MCF 10A (cell line): ENCODE data around the gene NOBOX. TPM values are rescaled to one million over a fixed set of nuclear protein-coding genes. Genes with fewer than 3 reads are reported as not detected.

Source experiments
- BruUV-seq: library from RNA; stranded (reverse); fragments of 400-500 nt; replicated peaks from 2 replicates; lab custom pipeline; 2021; lab: Mats Ljungman, UMichigan
- CTCF ChIA-PET: fragments of 300-600 bp; sonication (Branson Sonifier 250); formaldehyde crosslinking; extraction: SDS; loops from one replicate; lab custom pipeline; 2021; ENCODE audit warnings: antibody characterized with exemption, inconsistent platforms; lab: Yijun Ruan, JAX
- POLR2A ChIA-PET: fragments of 300-600, 350-650 bp; sonication (Branson Sonifier 250); formaldehyde crosslinking; extraction: SDS; loops from one replicate; lab custom pipeline; 2020; ENCODE audit warnings: antibody characterized with exemption, inconsistent platforms; lab: Yijun Ruan, JAX
- DNase-seq: peaks from one replicate; pipeline ENCODE4 v3.0.0-alpha.2; 2018; ENCODE audit not compliant: unreplicated experiment
- H3K27ac Mint-ChIP-seq: one replicate; pipeline ENCODE4 v1.8.0; 2022; ENCODE audit warnings: mild to moderate bottlenecking, low read depth, mixed read lengths; ENCODE audit not compliant: unreplicated experiment
- H3K27me3 Mint-ChIP-seq: one replicate; pipeline ENCODE4 v1.8.0; 2022; ENCODE audit warnings: mixed read lengths; ENCODE audit not compliant: insufficient read depth, unreplicated experiment
- H3K36me3 Mint-ChIP-seq: one replicate; pipeline ENCODE4 v1.8.0; 2022; ENCODE audit warnings: mild to moderate bottlenecking, moderate library complexity, mixed read lengths; ENCODE audit not compliant: insufficient read depth, unreplicated experiment
- H3K4me1 Mint-ChIP-seq: one replicate; pipeline ENCODE4 v1.8.0; 2022; ENCODE audit warnings: mixed read lengths; ENCODE audit not compliant: insufficient read depth, unreplicated experiment
- H3K4me3 Mint-ChIP-seq: one replicate; pipeline ENCODE4 v1.8.0; 2022; ENCODE audit warnings: mild to moderate bottlenecking, moderate library complexity, mixed read lengths; ENCODE audit not compliant: unreplicated experiment
- H3K9me3 Mint-ChIP-seq: one replicate; pipeline ENCODE4 v1.8.0; 2022; ENCODE audit warnings: mixed read lengths; ENCODE audit not compliant: unreplicated experiment
- intact Hi-C: fragments of 100-400 bp; cut with micrococcal nuclease; formaldehyde crosslinking; loops from 2 replicates; pipeline ENCODE4 v1.14.1; 2022
- total RNA-seq: library from RNA; stranded (reverse); gene quantifications from 2 replicates; pipeline ENCODE4 v1.2.3, GENCODE V29; 2022
- TF ChIP-seq, protein P1 (sequence below): fragments of 200-600 bp; IDR thresholded peaks from one replicate; pipeline ENCODE4 v1.8.0; 2022; ENCODE audit warnings: antibody characterized with exemption, mild to moderate bottlenecking; ENCODE audit not compliant: unreplicated experiment

NOBOX gene
- total RNA-seq, 1 experiment from 2014 or later, result not detected

- TF ChIP-seq, protein P1, sequence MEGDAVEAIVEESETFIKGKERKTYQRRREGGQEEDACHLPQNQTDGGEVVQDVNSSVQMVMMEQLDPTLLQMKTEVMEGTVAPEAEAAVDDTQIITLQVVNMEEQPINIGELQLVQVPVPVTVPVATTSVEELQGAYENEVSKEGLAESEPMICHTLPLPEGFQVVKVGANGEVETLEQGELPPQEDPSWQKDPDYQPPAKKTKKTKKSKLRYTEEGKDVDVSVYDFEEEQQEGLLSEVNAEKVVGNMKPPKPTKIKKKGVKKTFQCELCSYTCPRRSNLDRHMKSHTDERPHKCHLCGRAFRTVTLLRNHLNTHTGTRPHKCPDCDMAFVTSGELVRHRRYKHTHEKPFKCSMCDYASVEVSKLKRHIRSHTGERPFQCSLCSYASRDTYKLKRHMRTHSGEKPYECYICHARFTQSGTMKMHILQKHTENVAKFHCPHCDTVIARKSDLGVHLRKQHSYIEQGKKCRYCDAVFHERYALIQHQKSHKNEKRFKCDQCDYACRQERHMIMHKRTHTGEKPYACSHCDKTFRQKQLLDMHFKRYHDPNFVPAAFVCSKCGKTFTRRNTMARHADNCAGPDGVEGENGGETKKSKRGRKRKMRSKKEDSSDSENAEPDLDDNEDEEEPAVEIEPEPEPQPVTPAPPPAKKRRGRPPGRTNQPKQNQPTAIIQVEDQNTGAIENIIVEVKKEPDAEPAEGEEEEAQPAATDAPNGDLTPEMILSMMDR, result no peak
- Mint-ChIP-seq H3K9me3 (no peaks in the 10 kb centered on the region), H3K4me1 (peaks cover 26% of the 10 kb centered on the region), H3K27me3 (no peaks in the 10 kb centered on the region), H3K36me3 (no peaks in the 10 kb centered on the region), H3K4me3 (no peak overlapping the region), H3K27ac (no peak overlapping the region)
- CTCF ChIA-PET, result interaction anchor here (0.6 to 4.3 kb wide), 4 partner anchors 13 to 49 kb away, joined by 3 to 27 read pairs (median 4); no protein-coding TSS in a partner anchor
- DNase-seq, result no peak
- POLR2A ChIA-PET, result no interaction called here
- no TSS peak for BruUV-seq
- intact Hi-C loops, result no loop called here
These were observed 14.5 kb downstream of the NOBOX start for GRCh38 chr7:144388950-144389349.

DNA sequence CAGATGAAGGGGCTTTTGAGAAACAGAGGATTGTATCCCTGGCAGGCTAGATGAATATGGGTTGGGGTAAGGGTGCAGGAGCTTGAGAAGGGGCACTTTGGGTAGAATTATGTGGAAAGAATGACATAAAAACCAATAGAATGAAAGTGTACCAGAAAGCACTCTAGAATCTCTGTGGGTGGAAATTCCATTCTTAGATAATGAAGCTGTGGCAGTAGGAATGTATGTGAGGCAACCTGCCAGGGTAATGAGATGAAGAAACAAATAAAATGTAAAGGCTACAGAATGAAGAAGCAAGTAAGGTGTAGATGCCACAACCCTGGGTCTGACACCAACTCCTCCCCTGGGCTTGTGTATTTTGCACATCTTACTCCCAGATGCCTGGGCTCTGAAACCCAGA is 16.8 kb downstream of the NOBOX start:
- no peak overlapping the region for H3K27ac Mint-ChIP-seq
- peaks cover 27% of the 10 kb centered on the region for H3K4me1 Mint-ChIP-seq
- ChIA-PET CTCF (interaction anchor here (0.5 to 4.3 kb wide), 3 partner anchors 51 to 397 kb away, joined by 4 to 27 read pairs (median 4); no protein-coding TSS in a partner anchor), POLR2A (interaction anchor here (1.5 kb wide), 1 partner anchor 10 kb away, joined by 5 read pairs; no protein-coding TSS in a partner anchor)
- no peaks in the 10 kb centered on the region for H3K36me3 Mint-ChIP-seq
- no peak overlapping the region for H3K4me3 Mint-ChIP-seq
- H3K27me3 Mint-ChIP-seq, result no peaks in the 10 kb centered on the region
- TF ChIP-seq, protein P1, result no peak
- intact Hi-C loops, result no loop called here
- DNase-seq, result peak; percentile 29
- no TSS peak for BruUV-seq
- no peaks in the 10 kb centered on the region for H3K9me3 Mint-ChIP-seq

DNA sequence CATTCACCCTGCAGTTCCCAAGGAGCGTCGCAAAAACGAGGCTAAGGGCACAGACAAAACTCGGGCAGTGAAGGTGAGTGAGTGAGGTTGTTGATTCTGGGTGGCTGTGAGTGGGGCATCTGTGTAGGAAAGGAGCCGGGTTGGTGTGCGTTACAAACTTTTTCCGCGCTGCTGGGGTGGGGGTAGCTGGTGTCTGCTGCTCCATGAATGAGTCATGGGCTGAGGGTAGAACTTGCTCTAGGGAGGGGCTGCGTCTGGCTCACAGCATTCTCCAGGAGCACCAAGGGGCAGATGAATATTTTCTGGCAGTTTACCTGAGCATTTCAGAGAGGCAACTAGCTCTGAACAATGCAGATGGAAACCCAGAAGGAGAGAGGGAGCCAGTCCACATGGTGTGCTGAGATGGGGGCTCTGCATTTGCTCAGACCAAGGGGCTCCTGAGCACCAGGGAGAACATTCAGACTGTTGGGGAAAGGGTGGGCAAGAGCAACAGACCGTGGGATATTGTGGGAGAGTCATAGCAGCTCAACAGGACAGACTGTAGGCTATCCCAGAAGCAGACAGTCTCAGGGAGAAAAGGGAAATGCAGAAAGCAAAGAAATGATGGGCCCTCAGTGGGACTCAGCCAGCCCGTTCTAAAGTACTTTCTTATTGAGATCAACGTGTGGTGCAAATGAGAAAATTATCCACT is 18.8 kb downstream of the NOBOX start:
- peak; percentile 66 for DNase-seq
- H3K27ac Mint-ChIP-seq, result no peak overlapping the region
- CTCF ChIA-PET, result interaction anchor here (0.6 to 2.1 kb wide), 3 partner anchors 9 to 52 kb away, joined by 3 to 7 read pairs (median 6); no protein-coding TSS in a partner anchor
- BruUV-seq, result no TSS peak
- intact Hi-C loops, result no loop called here
- no peak overlapping the region for H3K4me3 Mint-ChIP-seq
- H3K9me3 Mint-ChIP-seq, result no peaks in the 10 kb centered on the region
- peaks cover 27% of the 10 kb centered on the region for H3K4me1 Mint-ChIP-seq
- peaks cover 2% of the 10 kb centered on the region for H3K36me3 Mint-ChIP-seq
- no peaks in the 10 kb centered on the region for H3K27me3 Mint-ChIP-seq
- TF ChIP-seq, protein P1, result no peak
- POLR2A ChIA-PET, result interaction anchor here (2.0 kb wide), 1 partner anchor 9 kb away, joined by 5 read pairs; no protein-coding TSS in a partner anchor

DNA sequence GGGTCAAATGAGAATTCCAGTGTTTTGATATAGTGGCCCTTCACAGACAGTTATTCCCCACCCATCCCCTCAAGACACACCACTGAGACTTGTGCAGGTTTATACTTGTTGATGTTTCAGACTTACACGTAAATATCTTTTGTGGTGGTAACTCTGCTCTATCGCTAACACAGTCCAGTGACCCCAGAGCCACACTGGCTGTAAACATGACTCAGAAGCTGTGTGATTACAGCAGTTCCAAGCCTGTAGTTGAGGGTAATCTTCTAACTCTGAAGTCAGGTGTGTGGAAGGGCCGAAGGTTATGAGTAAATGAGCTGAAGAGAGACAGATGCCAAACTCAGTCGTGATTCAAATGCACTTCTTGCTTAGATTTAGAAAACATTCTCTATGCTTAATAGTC is 19.4 kb downstream of the NOBOX start:
- TF ChIP-seq, protein P1, result no peak
- H3K27ac Mint-ChIP-seq, result no peak overlapping the region
- CTCF ChIA-PET, result interaction anchor here (0.6 to 2.1 kb wide), 2 partner anchors 10 to 53 kb away, joined by 3 to 7 read pairs; no protein-coding TSS in a partner anchor
- BruUV-seq, result no TSS peak
- H3K36me3 Mint-ChIP-seq, result peaks cover 9% of the 10 kb centered on the region
- H3K4me3 Mint-ChIP-seq, result no peak overlapping the region
- H3K27me3 Mint-ChIP-seq, result no peaks in the 10 kb centered on the region
- peaks cover 27% of the 10 kb centered on the region for H3K4me1 Mint-ChIP-seq
- peak; percentile 71 for DNase-seq
- intact Hi-C loops, result no loop called here
- no peaks in the 10 kb centered on the region for H3K9me3 Mint-ChIP-seq
- POLR2A ChIA-PET, result interaction anchor here (2.0 kb wide), 1 partner anchor 9 kb away, joined by 5 read pairs; no protein-coding TSS in a partner anchor
